HG03064 (cell line): Measurements from ENCODE around the gene STIMATE.

Experiments
- ATAC-seq: cut with Tn5 transposase; IDR thresholded peaks from one replicate; pipeline ENCODE4 v1.9.1; 2021; ENCODE audit warnings: low read depth; ENCODE audit not compliant: unreplicated experiment

Gene STIMATE

GRCh38 chr3:52827441-52827840, 69.9 kb downstream of the STIMATE start:
- ATAC-seq = no peak

GRCh38 chr3:52824037-52824436, 73.3 kb downstream of the STIMATE start:
- ATAC-seq = no peak

- no peak for ATAC-seq
Observed at GRCh38 chr3:52822363-52822762, 75.0 kb downstream of the STIMATE start.

- no peak for ATAC-seq
Observed at GRCh38 chr3:52820736-52821135, 76.6 kb downstream of the STIMATE start.

- ATAC-seq = no peak
Observed at GRCh38 chr3:52819936-52820335, 77.4 kb downstream of the STIMATE start.

GRCh38 chr3:52817860-52818259, 79.5 kb downstream of the STIMATE start:
- no peak for ATAC-seq

GRCh38 chr3:52817221-52817620, 80.1 kb downstream of the STIMATE start:
- no peak for ATAC-seq

GRCh38 chr3:52816654-52817053, 80.7 kb downstream of the STIMATE start:
- no peak for ATAC-seq

GRCh38 chr3:52816199-52816598, 81.1 kb downstream of the STIMATE start:
- no peak for ATAC-seq

GRCh38 chr3:52813810-52814209, 83.5 kb downstream of the STIMATE start:
- ATAC-seq = no peak

- no peak for ATAC-seq
Observed at GRCh38 chr3:52811452-52812011, 85.8 kb downstream of the STIMATE start.

- ATAC-seq = no peak
Observed at GRCh38 chr3:52810923-52811322, 86.4 kb downstream of the STIMATE start.

- no peak for ATAC-seq
Observed at GRCh38 chr3:52809662-52810377, 87.5 kb downstream of the STIMATE start.

- no peak for ATAC-seq
Observed at GRCh38 chr3:52809149-52809548, 88.2 kb downstream of the STIMATE start.

- no peak for ATAC-seq
Observed at GRCh38 chr3:52805270-52806039, 91.9 kb downstream of the STIMATE start.

GRCh38 chr3:52801839-52802238, 95.5 kb downstream of the STIMATE start:
- no peak for ATAC-seq

- no peak for ATAC-seq
Observed at GRCh38 chr3:52800079-52800478, 97.3 kb downstream of the STIMATE start.

- no peak for ATAC-seq
Observed at GRCh38 chr3:52798978-52799476, 98.3 kb downstream of the STIMATE start.

- no peak for ATAC-seq
Observed at GRCh38 chr3:52798376-52798977, 98.9 kb downstream of the STIMATE start.

GRCh38 chr3:52796411-52796810, 100.9 kb downstream of the STIMATE start:
- no peak for ATAC-seq

- no peak for ATAC-seq
Observed at GRCh38 chr3:52795298-52795900, 101.9 kb downstream of the STIMATE start.
